Measurements from ENCODE around the gene CCDC167. TPM values are rescaled to one million over a fixed set of nuclear protein-coding genes. Genes with fewer than 3 reads are reported as not detected.

Gene CCDC167
- total RNA-seq = 23.8 to 26.0 TPM (median 24.8 TPM) in 3 replicates

GRCh38 chr6:37499433-37500293 is at the start of gene CCDC167:
Gene CCDC167, minus strand, starts transcription at chr6:37499893. Its CDS starts 30 bp downstream, at chr6:37499863.
- peaks cover 22% of the 10 kb centered on the region for H3K4me1 Mint-ChIP-seq
- H3K27ac Mint-ChIP-seq = peak within 1 kb of the TSS; percentile 88
- peak within 1 kb of the TSS; percentile 90 for H3K4me3 Mint-ChIP-seq
- H3K36me3 Mint-ChIP-seq = no peaks in the 10 kb centered on the region
- no peaks in the 10 kb centered on the region for H3K9me3 Mint-ChIP-seq
- TF ChIP-seq, protein P1, sequence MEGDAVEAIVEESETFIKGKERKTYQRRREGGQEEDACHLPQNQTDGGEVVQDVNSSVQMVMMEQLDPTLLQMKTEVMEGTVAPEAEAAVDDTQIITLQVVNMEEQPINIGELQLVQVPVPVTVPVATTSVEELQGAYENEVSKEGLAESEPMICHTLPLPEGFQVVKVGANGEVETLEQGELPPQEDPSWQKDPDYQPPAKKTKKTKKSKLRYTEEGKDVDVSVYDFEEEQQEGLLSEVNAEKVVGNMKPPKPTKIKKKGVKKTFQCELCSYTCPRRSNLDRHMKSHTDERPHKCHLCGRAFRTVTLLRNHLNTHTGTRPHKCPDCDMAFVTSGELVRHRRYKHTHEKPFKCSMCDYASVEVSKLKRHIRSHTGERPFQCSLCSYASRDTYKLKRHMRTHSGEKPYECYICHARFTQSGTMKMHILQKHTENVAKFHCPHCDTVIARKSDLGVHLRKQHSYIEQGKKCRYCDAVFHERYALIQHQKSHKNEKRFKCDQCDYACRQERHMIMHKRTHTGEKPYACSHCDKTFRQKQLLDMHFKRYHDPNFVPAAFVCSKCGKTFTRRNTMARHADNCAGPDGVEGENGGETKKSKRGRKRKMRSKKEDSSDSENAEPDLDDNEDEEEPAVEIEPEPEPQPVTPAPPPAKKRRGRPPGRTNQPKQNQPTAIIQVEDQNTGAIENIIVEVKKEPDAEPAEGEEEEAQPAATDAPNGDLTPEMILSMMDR (IDR thresholded peaks at IDR 0.05; ENCODE audit: unreplicated experiment) = no peak
- H3K27me3 Mint-ChIP-seq (ENCODE audit: low read depth) = no peaks in the 10 kb centered on the region
- DNase-seq (ENCODE audit: low spot score in 2 of 2, unreplicated experiment in 2 of 2) = peak; percentile 93 to 97

DNA sequence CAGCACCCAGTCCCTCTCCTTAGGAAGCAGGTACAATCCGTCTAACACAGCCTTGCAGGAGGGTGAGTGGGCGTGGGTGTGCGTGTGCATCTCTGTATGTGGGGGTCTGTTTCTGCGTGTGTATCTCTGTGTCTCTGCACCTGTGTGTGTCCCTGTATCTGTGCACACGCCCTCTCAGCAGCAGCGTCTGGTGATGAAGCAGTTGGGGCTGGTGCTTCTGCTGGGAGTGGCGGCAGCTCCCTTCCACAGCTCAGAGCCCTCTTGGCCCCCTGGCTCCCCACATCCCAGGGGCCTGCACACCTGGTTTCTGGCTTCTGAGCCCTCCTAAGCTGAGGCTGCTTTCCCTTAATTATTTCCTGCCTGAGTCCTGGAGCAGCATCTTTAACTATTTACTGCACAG is 49.5 kb upstream of the CCDC167 start:
- Mint-ChIP-seq H3K27ac (no peak overlapping the region), H3K27me3 (ENCODE audit: low read depth) (no peaks in the 10 kb centered on the region), H3K4me1 (peaks cover 27% of the 10 kb centered on the region), H3K36me3 (no peaks in the 10 kb centered on the region), H3K9me3 (no peaks in the 10 kb centered on the region), H3K4me3 (no peak overlapping the region)
- no peak for DNase-seq (ENCODE audit: low spot score in 2 of 2, unreplicated experiment in 2 of 2)
- TF ChIP-seq, protein P1 (IDR thresholded peaks at IDR 0.05; ENCODE audit: unreplicated experiment) = no peak

DNA sequence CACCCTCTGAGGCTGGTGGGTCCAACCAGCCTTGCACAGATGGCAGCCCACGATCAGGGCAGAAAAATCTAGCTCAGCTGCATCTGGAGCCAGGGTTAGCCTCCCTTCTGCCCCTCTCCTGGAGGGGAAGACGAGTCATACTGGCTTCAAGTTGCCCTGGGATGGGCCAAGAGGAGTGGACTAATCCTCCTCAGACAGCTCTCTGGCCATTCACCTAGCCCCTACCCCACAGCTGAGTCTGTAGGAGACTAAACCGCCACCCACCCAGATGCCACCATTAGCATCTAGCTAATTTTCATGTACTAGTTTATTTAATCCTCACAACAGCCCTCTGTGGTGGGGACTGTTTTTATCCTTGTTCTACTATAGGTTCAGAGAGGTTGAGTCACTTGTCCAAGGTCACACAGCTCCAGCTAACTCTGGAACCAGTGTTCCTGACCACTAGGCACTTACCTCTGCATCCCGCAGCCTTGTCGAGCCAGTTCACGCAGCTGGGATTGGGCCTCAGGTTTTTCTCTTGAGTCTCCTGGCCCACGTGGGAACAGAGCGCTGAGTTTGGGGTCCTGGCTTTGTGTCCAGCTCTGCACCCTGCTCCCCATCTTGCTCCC is 48.5 kb upstream of the CCDC167 start:
- Mint-ChIP-seq H3K4me3 (no peak overlapping the region), H3K36me3 (no peaks in the 10 kb centered on the region), H3K27ac (no peak overlapping the region), H3K27me3 (ENCODE audit: low read depth) (no peaks in the 10 kb centered on the region), H3K4me1 (peaks cover 17% of the 10 kb centered on the region), H3K9me3 (no peaks in the 10 kb centered on the region)
- DNase-seq (ENCODE audit: low spot score in 2 of 2, unreplicated experiment in 2 of 2) = no peak
- TF ChIP-seq, protein P1 (IDR thresholded peaks at IDR 0.05; ENCODE audit: unreplicated experiment) = no peak

DNA sequence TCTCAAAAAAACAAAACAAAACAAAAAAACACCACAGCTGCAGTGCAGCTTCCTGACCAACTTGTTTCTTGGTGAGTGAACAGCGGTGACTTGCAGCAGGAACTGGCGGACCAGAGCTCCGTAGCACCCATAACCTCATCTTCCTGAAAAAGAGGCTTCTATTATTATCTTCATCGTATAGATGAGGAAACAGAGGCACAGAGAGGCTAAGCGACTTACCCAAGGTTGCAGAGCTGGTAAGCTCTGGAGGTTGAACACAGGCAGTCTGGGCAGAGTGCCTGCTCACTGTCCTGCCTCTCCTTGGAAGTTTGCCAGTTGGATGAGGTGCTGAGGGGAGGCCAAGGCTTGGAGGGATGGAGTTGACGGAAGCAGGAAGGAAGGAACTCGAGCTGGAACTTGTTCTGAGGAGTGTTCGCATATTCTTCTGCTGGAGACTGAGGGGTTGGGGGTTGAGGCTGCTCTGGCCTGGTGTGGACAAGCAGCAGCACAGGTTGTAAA is 47.9 kb upstream of the CCDC167 start:
- TF ChIP-seq, protein P1 (IDR thresholded peaks at IDR 0.05; ENCODE audit: unreplicated experiment) = no peak
- no peaks in the 10 kb centered on the region for H3K36me3 Mint-ChIP-seq

GRCh38 chr6:37546141-37546871 is 46.6 kb upstream of the CCDC167 start:
- DNase-seq (ENCODE audit: low spot score in 2 of 2, unreplicated experiment in 2 of 2) = no peak
- Mint-ChIP-seq H3K36me3 (no peaks in the 10 kb centered on the region), H3K27me3 (ENCODE audit: low read depth) (no peaks in the 10 kb centered on the region), H3K4me1 (peaks cover 11% of the 10 kb centered on the region), H3K27ac (no peak overlapping the region), H3K4me3 (no peak overlapping the region), H3K9me3 (no peaks in the 10 kb centered on the region)
- TF ChIP-seq, protein P1 (IDR thresholded peaks at IDR 0.05; ENCODE audit: unreplicated experiment) = no peak

More for the DNA sequence above, 47.9 kb upstream of the CCDC167 start:
- Mint-ChIP-seq H3K27me3 (ENCODE audit: low read depth) (no peaks in the 10 kb centered on the region), H3K4me3 (no peak overlapping the region), H3K9me3 (no peaks in the 10 kb centered on the region), H3K4me1 (peaks cover 14% of the 10 kb centered on the region), H3K27ac (no peak overlapping the region)
- DNase-seq (ENCODE audit: low spot score in 2 of 2, unreplicated experiment in 2 of 2) = peak in 1 of 2 experiments; percentile 50
